ENCODE measurements around the gene ANAPC5.
"Not testable (repeated sequence)": the region's sequence is repeated elsewhere in the genome, so short reads cannot be mapped to it uniquely, and the experiment has no call there.

The ANAPC5 gene

GRCh38 chr12:121376754-121377697, 24.8 kb upstream of the ANAPC5 start:
- DNase-seq (ENCODE audit: extremely low read depth, low read depth): no peak
- no peak for TF ChIP-seq CTCF (IDR thresholded peaks at IDR 0.05; ENCODE audit: low read depth, low read length)

GRCh38 chr12:121374945-121375584, 22.9 kb upstream of the ANAPC5 start:
- DNase-seq (ENCODE audit: extremely low read depth, low read depth): not testable (repeated sequence)

- DNase-seq (ENCODE audit: extremely low read depth, low read depth): not testable (repeated sequence)
Observed at GRCh38 chr12:121374336-121374735, 22.1 kb upstream of the ANAPC5 start.

GRCh38 chr12:121373755-121374154, 21.5 kb upstream of the ANAPC5 start:
- no peak for TF ChIP-seq CTCF (IDR thresholded peaks at IDR 0.05; ENCODE audit: low read depth, low read length)
- no peak for DNase-seq (ENCODE audit: extremely low read depth, low read depth)

- no peak for TF ChIP-seq CTCF (IDR thresholded peaks at IDR 0.05; ENCODE audit: low read depth, low read length)
- no peak for DNase-seq (ENCODE audit: extremely low read depth, low read depth)
Observed at GRCh38 chr12:121371404-121371803, 19.2 kb upstream of the ANAPC5 start.

- TF ChIP-seq CTCF (IDR thresholded peaks at IDR 0.05; ENCODE audit: low read depth, low read length): no peak
- no peak for DNase-seq (ENCODE audit: extremely low read depth, low read depth)
Observed at GRCh38 chr12:121366063-121366459, 13.8 kb upstream of the ANAPC5 start.

- no peak for DNase-seq (ENCODE audit: extremely low read depth, low read depth)
- no peak for TF ChIP-seq CTCF (IDR thresholded peaks at IDR 0.05; ENCODE audit: low read depth, low read length)
Observed at GRCh38 chr12:121365416-121366062, 13.3 kb upstream of the ANAPC5 start.

GRCh38 chr12:121364683-121365121, 12.5 kb upstream of the ANAPC5 start:
- no peak for TF ChIP-seq CTCF (IDR thresholded peaks at IDR 0.05; ENCODE audit: low read depth, low read length)
- DNase-seq (ENCODE audit: extremely low read depth, low read depth): no peak

Data from AG09319 (cell line).